ENCODE data around the gene STAC3. TPM values are rescaled to one million over a fixed set of nuclear protein-coding genes. Genes with fewer than 3 reads are reported as not detected.

The STAC3 gene
- total RNA-seq, 1 donor from 2014 or later: 0.75 TPM

GRCh38 chr12:57221169-57221917 lies 29.6 kb downstream of the STAC3 start:
- no peak overlapping the region for H3K9ac ChIP-seq (ENCODE audit: low read length)
- TF ChIP-seq EZH2 (IDR thresholded peaks at IDR 0.05; ENCODE audit: insufficient read depth, low read length): peak; percentile 69
- no peak for TF ChIP-seq CTCF (IDR thresholded peaks at IDR 0.05; ENCODE audit: insufficient read depth, low read depth, low read length)
- no peaks in the 10 kb centered on the region for H3K36me3 ChIP-seq (ENCODE audit: insufficient read depth, low read length)
- no peak overlapping the region for H3K4me3 ChIP-seq (ENCODE audit: insufficient read depth, low read depth, low read length)
- H3K9me3 ChIP-seq (ENCODE audit: insufficient read depth, low read depth, low read length): peaks cover 3% of the 10 kb centered on the region
- H3K4me1 ChIP-seq (ENCODE audit: insufficient read depth, low read length): peaks cover 8% of the 10 kb centered on the region
- peaks cover 8% of the 10 kb centered on the region for H3K36me3 Mint-ChIP-seq (ENCODE audit: low read depth, unreplicated experiment)
- peaks cover 16% of the 10 kb centered on the region for H3K4me1 Mint-ChIP-seq (ENCODE audit: low read depth, unreplicated experiment)
- H4K20me1 ChIP-seq (ENCODE audit: insufficient read depth, low read length): peaks cover 36% of the 10 kb centered on the region
- H3K27ac ChIP-seq (ENCODE audit: low read depth, low read length): no peak overlapping the region
- FAIRE-seq: no peak
- no peaks in the 10 kb centered on the region for H3K79me2 ChIP-seq (ENCODE audit: insufficient read depth, low read length)
- no peak overlapping the region for H2AFZ ChIP-seq (ENCODE audit: low read depth, low read length)
- H3K27me3 ChIP-seq (ENCODE audit: insufficient read depth, low read length): peaks cover 69% of the 10 kb centered on the region
- no peak overlapping the region for H3K4me2 ChIP-seq (ENCODE audit: low read length)
- no peak overlapping the region for H3K4me3 Mint-ChIP-seq (ENCODE audit: unreplicated experiment)
- H3K9me3 Mint-ChIP-seq (ENCODE audit: unreplicated experiment): peaks cover 4% of the 10 kb centered on the region
- DNase-seq (ENCODE audit: low read depth): no peak
- H3K27ac Mint-ChIP-seq (ENCODE audit: unreplicated experiment): no peak overlapping the region
- H3K27me3 Mint-ChIP-seq (ENCODE audit: low read depth, unreplicated experiment): peaks cover 79% of the 10 kb centered on the region

- no peak for DNase-seq (ENCODE audit: low read depth)
These were observed 30.2 kb downstream of the STAC3 start for GRCh38 chr12:57220770-57221168.

More at GRCh38 chr12:57220770-57221168, 30.2 kb downstream of the STAC3 start:
- Histone ChIP-seq H3K27ac (ENCODE audit: low read depth, low read length) (no peak overlapping the region), H3K9ac (ENCODE audit: low read length) (no peak overlapping the region), H3K36me3 (ENCODE audit: insufficient read depth, low read length) (no peaks in the 10 kb centered on the region), H3K4me3 (ENCODE audit: insufficient read depth, low read depth, low read length) (no peak overlapping the region), H4K20me1 (ENCODE audit: insufficient read depth, low read length) (peaks cover 38% of the 10 kb centered on the region), H3K27me3 (ENCODE audit: insufficient read depth, low read length) (peaks cover 68% of the 10 kb centered on the region), H3K4me2 (ENCODE audit: low read length) (no peak overlapping the region), H2AFZ (ENCODE audit: low read depth, low read length) (no peak overlapping the region), H3K9me3 (ENCODE audit: insufficient read depth, low read depth, low read length) (peaks cover 3% of the 10 kb centered on the region), H3K4me1 (ENCODE audit: insufficient read depth, low read length) (peaks cover 14% of the 10 kb centered on the region), H3K79me2 (ENCODE audit: insufficient read depth, low read length) (no peaks in the 10 kb centered on the region)
- peaks cover 75% of the 10 kb centered on the region for H3K27me3 Mint-ChIP-seq (ENCODE audit: low read depth, unreplicated experiment)
- H3K36me3 Mint-ChIP-seq (ENCODE audit: low read depth, unreplicated experiment): peaks cover 8% of the 10 kb centered on the region
- peaks cover 17% of the 10 kb centered on the region for H3K4me1 Mint-ChIP-seq (ENCODE audit: low read depth, unreplicated experiment)
- no peak overlapping the region for H3K4me3 Mint-ChIP-seq (ENCODE audit: unreplicated experiment)
- H3K27ac Mint-ChIP-seq (ENCODE audit: unreplicated experiment): no peak overlapping the region
- FAIRE-seq: no peak
- TF ChIP-seq CTCF (IDR thresholded peaks at IDR 0.05; ENCODE audit: insufficient read depth, low read depth, low read length) (no peak), EZH2 (IDR thresholded peaks at IDR 0.05; ENCODE audit: insufficient read depth, low read length) (no peak)
- H3K9me3 Mint-ChIP-seq (ENCODE audit: unreplicated experiment): peaks cover 4% of the 10 kb centered on the region

All from astrocyte (in vitro differentiated cells and primary cell).